Muscle of back (tissue), 11 donors: ENCODE data around the gene INKA1. TPM values are rescaled to one million over a fixed set of nuclear protein-coding genes. Genes with fewer than 3 reads are reported as not detected.
"Not testable (repeated sequence)": the region's sequence is repeated elsewhere in the genome, so short reads cannot be mapped to it uniquely, and the experiment has no call there.

Experiments
- DNase-seq, 3 donors: peaks; one replicate each; pipeline versions ENCODE4 v3.0.0 to v3.0.0-alpha.2; 2013
- polyA plus RNA-seq, 10 donors: library from polyadenylated mRNA; unstranded; fragments of 120-200 nt; gene quantifications; one replicate each; pipeline ENCODE4 v1.2.1, GENCODE V29; 2013; ENCODE audit not compliant: insufficient read length in 10 of 10

The INKA1 gene
- polyA plus RNA-seq, 10 donors: 4.3 to 18.7 (median 7.8) TPM

DNA sequence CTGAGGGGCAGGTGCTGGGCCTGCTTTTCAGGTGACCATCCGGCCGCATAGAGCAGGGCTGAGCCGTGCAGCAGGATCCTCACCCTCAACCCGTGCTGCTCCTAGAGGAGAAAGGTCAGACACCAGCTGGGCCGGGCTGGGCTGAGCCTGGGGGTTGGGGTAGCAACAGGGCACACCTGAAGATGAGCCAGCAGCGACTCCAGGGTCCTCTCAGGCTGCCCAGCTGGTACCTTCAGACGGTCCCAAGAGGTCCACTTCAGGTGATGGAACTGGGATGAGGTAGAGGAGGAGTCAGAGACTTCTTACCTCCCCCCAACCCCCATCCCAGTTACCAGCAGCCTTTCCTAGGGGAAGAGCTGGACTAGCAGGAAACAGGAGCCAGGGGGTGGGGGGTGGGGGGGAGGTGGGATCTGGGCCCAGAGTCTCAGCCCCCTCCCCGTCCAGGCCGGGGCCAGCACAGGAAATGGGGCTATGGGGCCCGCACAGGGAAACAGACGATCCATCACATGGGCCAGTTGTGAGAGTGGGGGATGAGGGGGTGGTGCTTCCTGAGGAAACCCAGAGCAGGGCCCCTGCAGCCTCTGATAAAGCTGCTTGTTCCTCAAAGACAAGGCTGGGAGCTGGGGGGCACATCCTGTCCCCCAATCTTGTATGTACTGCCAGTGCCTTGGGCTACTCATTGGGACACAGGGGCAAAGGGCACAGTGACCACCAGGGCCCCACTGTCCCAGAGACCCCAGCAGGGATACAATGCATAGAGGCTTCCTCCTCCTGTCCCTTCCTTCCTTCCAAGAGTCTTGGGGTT lies 3.0 kb downstream of the INKA1 start:
- peak; percentile 76 to 95 (median 85) for DNase-seq

DNA sequence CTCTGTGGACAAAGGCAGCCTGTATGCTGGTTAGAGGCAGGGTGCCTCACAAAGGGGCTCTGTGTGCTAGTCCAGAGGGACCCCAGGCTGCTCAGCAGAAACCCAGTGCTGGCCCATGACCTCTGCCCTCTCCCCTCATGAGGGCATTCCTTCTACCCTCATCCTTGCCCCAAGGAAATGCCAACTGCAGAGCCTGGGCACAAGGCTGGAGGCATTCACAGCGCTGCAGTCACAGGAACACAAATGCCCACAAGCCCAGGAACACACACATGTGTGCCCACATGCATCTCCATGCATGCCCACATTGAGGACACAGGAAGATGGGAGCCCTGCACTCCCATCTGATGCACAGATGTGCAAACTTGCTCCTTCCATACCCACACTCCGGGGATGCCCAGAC lies 3.8 kb downstream of the INKA1 start:
- peak in 1 of 3 donors; percentile 15 for DNase-seq

DNA sequence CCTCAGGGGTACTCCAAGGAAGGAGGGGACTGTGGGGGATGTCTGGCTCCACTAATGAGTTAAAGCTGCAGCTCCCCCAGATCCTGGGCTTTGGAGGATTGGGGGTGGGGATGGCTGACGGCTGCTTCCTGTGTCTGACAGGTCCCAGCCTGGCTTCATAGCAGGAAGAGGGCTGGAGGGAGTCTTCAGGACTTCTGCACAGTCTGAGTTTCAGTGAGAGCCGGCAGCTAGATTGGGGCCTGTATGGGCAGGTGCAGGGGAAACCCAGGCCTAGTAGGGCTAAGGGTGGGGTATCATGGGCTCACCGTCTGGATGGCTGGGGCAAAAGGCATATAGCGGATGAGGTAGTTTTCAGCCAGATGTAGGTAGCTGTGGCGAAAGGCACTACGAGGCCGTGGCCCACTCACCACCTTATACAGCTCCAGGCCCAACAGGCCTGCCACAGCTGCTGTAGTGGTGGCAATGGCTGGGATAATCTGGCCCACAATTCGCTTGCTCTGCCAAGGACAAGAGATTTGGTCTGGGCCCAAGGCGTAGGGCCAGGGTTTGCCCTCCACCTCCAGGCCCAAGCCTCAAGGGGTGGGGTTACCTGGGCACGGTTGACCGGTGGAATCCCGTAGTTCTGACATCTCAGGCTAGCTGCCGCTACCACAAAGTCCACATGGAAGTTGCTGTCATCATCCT lies 4.5 kb downstream of the INKA1 start:
- DNase-seq: peak in 1 of 3 donors; percentile 49

DNA sequence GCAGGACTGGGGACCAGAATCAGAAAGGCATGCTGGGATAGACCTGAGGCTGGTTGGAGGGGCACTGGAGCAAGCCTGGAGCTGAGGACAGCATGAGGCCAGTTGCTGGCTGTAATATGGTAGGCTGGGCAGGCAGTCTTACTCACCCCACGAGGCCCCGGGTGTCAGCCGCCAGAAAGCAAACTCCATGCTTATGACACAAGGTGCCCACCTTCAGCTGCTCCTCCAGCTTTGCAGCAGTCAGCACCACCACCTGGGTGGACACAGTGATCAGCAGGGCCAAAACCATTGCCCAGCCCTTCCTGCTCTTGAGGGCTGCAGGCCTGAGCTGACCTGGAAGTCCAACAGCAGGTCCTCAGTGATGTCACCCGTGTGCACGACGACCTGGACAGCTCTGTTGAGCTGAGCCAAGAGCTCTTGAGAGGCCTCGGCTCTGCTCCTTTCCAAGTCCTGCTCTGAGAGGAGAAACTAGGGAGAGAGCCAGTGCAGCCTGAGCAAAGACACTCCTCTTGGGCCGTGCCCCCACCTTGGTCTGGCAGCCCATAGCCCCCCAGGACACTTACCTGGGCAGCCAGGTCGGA lies 9.9 kb downstream of the INKA1 start:
- peak in 1 of 3 donors; percentile 26 for DNase-seq

DNA sequence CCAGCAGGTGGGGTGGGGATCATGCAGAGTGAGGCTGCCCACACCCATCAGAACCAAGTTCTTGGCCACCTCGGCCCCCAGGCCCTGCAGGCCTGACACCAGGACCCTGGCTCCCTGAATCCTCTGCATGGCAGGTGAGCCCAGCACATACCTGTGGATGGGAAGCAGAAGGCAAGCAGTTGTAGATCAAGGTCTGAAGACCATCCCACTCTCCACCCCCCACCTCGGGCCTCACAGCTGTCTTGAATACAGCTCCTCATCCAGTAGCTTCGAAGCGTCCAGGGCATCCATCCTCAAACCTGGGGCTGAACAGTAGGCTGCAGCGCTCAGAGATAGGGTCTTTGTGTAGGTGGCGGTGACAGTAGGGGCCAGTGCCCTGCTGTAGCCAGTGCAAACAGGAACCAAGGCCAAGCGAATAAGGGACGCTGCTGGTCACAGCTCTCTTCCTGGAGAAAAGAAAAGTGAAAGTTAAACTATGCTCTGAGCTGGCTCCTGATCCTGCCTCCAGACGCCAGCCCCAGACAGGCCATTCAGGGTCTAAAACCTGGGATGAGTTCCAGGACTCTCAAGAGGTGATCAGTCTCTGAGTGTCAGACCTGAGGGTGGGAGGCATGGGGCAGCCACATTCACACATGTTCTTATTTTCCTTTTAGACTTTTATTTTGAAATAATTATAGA lies 10.6 kb downstream of the INKA1 start, which contains the start of gene UBA7:
TSS of gene UBA7 (minus strand) at position 457 of the 678 bp plus-strand sequence. CDS start at position 291, 166 bp downstream.
- peak; percentile 71 to 84 (median 74) for DNase-seq

DNA sequence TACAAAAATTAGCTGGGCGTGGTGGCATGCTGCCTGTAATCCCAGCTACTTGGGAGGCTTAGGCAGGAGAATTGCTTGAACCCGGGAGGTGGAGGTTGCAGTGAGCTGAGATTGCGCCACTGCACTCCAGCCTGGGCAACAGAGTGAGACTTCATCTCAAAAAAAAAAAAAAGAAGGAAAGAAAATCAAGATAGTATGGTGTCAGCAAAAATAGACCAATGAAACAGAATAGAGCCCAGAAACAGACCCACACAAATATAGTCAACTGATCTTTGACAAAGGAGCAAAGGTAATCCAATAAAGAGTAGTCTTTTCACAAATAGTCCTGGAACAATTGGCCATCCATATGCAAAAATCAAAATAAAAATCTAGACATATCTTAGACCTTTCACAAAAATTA lies 20.1 kb downstream of the INKA1 start:
- DNase-seq: not testable (repeated sequence)

DNA sequence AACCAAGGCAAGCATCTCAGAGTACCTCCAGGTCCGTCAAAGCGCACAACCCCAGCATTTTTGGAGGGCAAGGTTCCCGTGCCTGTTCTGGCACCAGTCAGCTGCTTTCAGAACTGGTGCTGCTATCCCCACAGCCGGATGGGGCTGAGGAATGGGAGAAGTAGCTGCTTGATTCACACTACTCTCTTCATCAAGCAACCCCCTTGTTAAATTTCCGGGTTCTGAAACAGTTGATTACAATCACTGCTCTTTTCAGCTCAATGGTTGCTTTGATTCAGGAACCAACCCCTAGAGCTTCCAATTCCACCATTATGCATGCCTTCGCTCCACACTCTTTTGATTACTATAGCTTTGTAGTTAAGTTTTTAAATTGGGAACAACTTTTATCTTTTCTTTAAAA lies 23.0 kb downstream of the INKA1 start:
- DNase-seq: no peak

DNA sequence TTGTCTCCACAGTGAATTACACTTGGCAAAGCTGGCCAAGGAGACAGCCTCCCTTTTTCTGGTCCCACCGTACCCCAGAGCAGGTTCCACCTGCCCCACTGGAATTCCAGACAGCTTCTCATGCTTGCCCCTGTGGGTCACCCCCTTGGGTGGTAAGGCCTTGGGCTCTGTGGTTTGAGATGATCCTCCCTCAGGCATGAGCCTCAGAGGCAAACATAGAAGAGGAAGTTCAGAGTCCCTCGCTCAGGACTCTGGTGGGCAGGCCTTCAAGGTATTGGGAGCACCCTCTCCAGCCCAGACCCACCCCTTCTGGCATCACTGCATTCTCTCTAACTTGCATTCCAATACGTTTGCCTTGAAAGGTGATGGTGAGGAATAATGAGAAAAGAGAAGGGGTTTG lies 28.3 kb downstream of the INKA1 start:
- no peak for DNase-seq

DNA sequence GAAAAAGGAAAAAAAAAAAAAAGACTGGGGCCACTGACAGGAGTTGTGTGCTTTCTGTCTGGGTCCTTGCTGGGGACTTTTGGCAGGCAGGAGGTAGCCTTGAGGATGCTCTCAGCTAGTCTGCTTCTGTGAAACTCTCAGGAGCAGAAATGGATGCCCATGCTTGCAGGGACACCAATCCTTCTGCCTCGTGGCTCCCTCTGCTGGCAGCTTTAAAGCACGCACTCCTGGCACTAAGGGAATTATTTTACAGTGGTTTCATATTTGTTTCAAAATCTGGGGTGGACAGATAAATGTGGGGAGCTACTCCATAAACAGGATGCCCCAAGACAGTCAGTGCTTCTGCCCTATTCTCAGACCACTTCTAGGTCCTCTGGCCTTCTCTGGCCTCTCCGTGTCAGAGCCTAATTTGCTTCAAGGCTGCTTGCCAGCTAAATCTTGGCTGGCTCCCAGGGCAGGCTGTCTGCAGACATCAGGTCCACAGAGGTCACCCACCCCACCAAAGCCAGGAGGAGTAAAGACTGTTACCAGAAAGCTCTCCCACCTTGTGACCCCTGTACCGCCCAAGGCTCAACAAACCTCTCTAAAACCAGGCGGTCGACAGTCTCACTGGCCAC lies 36.2 kb downstream of the INKA1 start:
- DNase-seq: peak; percentile 76 to 93 (median 90)

DNA sequence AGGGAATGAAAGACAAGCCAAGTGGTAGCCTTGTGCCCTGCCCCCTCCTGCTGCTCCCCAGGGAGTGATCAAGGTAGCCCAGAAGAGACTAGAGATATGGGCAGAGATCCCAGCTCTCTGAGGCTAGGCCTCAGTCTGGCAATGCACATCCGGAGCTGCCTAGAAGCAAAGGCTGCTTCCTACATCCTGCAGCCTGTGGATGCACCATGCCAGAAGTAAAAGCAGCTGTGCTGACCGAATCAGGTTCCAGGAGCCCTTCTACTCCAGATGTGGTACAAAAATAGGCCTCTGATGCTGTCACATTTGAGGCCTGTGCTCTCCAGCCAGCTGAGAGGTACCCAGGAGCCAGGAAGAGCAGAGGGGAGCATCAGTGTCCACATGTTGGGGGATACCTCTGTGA lies 37.3 kb downstream of the INKA1 start:
- peak in 2 of 3 donors; percentile 43 to 91 for DNase-seq

DNA sequence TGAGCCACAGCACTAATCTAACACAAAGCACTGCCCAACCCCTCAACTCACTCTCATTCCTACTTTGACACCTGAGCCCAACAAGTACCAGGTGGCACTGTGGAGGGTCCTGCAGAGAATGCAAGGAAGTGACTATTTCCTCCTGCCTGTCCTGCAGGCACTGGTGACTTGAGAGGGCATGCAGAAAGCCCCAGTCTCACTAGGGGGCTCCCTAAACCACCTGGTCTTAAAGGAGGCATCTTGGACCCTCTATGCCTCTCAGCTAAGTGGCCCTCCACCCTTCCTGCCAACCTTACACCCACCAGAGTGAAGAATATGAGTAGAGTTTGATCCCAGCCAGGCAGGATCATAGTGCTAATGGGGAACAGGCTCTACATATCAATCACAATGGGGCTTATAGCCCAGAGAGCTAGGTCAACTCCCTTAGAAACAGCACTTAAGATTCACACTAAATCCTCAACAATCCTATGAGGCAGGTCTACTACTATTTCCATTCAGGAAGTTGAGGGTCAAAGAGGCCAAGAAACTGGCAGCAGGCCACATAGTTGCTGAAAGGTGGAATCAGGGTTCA lies 38.1 kb downstream of the INKA1 start:
- peak in 1 of 3 donors; percentile 43 for DNase-seq

DNA sequence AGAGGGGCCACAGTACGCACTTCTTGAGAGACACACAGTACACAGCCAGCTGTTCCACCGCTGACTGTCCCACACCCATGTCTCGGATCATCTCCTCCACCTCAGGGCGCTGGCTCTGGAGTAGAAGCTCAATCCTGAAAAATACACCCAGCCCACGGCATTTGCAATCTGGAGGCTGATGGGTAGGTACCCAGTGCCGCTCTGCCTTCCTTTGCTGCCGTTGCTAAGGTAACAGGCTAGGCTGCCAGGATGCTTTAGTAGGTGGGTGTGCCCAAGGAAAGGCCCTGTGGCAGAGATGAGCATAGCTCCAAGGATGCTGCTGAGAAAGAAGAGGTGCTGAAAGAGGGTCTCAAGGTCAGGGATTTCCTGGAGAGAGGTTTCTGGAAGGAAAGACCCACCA lies 38.7 kb downstream of the INKA1 start:
- no peak for DNase-seq

DNA sequence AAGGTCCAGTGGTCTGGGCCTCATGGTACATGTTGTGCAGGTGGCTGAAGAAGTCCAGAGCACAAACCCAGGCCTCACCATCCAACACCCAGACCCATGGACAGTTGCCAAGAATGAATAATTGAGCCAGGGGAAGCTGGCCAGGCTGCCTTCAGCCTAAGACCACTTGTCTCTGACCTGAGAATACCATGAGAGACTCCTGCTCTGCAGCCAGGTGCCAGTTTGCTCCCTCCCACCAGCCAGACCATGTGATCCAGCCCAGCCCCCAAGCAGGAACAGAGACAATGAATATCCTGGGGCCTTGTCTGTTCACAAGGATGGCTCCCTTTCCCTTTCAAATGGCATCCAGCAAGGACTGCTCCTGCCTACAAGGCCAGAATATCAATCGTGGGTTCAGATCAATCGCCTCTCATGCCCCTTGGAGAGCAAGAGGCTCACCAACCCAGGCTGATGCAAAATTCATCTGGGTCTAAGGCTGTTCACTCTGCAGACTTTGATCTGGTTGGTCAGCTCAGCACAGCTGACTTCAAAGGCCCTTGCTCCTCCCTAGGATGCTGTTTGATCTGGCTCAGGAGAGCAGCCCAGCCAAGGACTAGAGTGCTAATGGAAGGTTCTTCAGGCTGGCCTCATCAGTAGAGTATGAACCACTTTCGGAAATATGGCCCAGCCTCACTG lies 39.9 kb downstream of the INKA1 start:
- no peak for DNase-seq

DNA sequence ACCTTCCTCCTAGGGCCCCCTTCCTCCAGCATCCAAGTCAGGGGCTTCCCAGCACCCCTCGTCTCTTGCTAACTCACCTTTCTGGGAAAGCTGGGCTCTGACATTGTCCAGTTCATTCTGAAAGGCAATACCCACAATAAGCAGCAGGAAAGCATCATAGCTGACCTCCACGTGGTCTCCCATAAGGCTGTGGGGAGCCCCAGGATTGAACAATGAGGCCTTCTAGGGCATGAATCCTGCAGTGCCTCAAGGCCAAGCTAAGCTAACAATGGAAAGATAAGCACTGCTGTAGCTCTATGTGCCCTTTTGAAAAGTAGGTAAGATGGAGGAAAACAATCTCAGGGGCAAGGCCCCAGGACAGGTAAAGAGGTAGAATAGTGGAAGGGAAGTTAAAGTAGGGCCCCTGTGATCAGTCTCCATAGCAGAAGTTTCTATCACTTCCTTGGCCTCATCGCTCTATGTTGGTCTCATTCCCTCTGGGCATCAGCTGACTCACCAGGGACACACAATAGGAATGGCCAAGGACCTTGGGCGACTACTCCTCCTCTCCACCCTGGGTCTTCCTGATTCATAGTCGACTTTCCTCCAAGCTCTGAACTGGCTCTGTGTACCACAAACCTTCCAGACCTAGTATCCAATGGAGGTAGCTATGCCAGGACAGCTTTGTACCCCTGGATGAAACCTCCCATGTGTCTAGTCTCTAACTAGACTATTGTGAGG lies 41.6 kb downstream of the INKA1 start:
- DNase-seq: no peak

DNA sequence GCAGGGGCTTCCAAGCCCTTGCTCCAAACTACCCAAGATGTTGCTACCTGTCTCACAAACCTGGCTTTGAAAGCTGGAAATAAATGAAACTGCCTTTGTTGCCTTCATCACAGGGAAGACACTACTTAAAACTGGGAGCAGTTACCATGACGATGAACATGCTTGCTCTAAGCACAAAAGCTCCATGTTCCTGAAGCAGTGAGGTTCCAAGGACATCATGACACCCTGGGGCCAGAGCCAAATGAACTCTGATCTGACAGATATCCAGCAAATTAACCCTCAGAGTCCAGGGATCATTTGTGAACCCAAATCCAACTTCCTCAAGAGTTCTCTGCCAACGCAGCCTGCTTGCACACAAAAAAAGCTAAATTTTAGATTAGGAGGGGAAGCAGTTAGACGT lies 42.6 kb downstream of the INKA1 start:
- no peak for DNase-seq

Other genes starting within 250 kb of the INKA1 start
- gene BSN, start 248.8 kb upstream of the INKA1 start, polyA plus RNA-seq: 1 to 10 TPM in 3 of 10 donors, under 1 TPM in 7; 0.63 to 1.2 (median 0.91) TPM
- gene APEH, start 128.9 kb upstream of the INKA1 start, polyA plus RNA-seq: 10 to 100 TPM; 55.5 to 64.8 (median 59.7) TPM
- 10 to 100 TPM in 3 of 10 donors, 1 to 10 TPM in 7; 5.0 to 14.2 (median 8.1) TPM for gene MST1, start 113.8 kb upstream of the INKA1 start, polyA plus RNA-seq
- gene RNF123, start 113.7 kb upstream of the INKA1 start, polyA plus RNA-seq: 10 to 100 TPM; 28.4 to 45.3 (median 41.6) TPM
- gene AMIGO3, start 83.6 kb upstream of the INKA1 start, polyA plus RNA-seq: 1 to 10 TPM; 1.3 to 3.8 (median 2.0) TPM
- gene GMPPB, start 79.3 kb upstream of the INKA1 start, polyA plus RNA-seq: 10 to 100 TPM in 7 of 10 donors, 1 to 10 TPM in 3; 8.3 to 15.3 (median 12.0) TPM
- 10 to 100 TPM; 19.5 to 31.5 (median 23.3) TPM for gene IP6K1, start 16.7 kb upstream of the INKA1 start, polyA plus RNA-seq
- gene CDHR4, start 3.4 kb upstream of the INKA1 start, polyA plus RNA-seq: under 1 TPM in 4 of 10 donors, not detected in 6; 0.10 to 0.45 (median 0.19) TPM
- gene UBA7, start 10.7 kb downstream of the INKA1 start, polyA plus RNA-seq: 10 to 100 TPM; 14.2 to 29.2 (median 22.1) TPM
- gene TRAIP, start 53.3 kb downstream of the INKA1 start, polyA plus RNA-seq: 1 to 10 TPM; 3.3 to 6.2 (median 4.8) TPM
- gene CAMKV, start 66.6 kb downstream of the INKA1 start, polyA plus RNA-seq: under 1 TPM; 0.13 to 0.92 (median 0.30) TPM
- 1 to 10 TPM; 1.3 to 6.1 (median 2.0) TPM for gene MST1R, start 100.6 kb downstream of the INKA1 start, polyA plus RNA-seq
- 1 to 10 TPM; 4.9 to 8.3 (median 6.3) TPM for gene MON1A, start 126.5 kb downstream of the INKA1 start, polyA plus RNA-seq
- gene RBM6, start 136.9 kb downstream of the INKA1 start, polyA plus RNA-seq: 10 to 100 TPM; 50.5 to 97.3 (median 67.6) TPM